Gastroesophageal sphincter (tissue), 4 donors: ENCODE data around the gene MOV10L1. TPM values are rescaled to one million over a fixed set of nuclear protein-coding genes. Genes with fewer than 3 reads are reported as not detected.

ENCODE experiments used
- ATAC-seq: fragments of 150-250 bp; one replicate; pipeline ENCODE4 v1.9.1; 2016; ENCODE audit warnings: mild to moderate bottlenecking, moderate library complexity
- H3K27ac ChIP-seq, 4 donors: fragments of 200-600 bp; sonication (generic) in 3 of 4; 1 replicate in 3 of 4; 2 replicates in 1 of 4; pipeline ENCODE4 v1.5.1; 2016 to 2019
- H3K27me3 ChIP-seq: fragments of 200-600 bp; sonication (generic); one replicate; pipeline ENCODE4 v1.5.1; 2019
- H3K36me3 ChIP-seq, 2 donors: fragments of 200-600 bp; sonication (generic); one replicate each; pipeline ENCODE4 v1.5.1; 2019; ENCODE audit warnings: control low read depth in 1 of 2
- H3K4me1 ChIP-seq, 3 donors: fragments of 200-600 bp; sonication (generic); 1 replicate in 2 of 3; 2 replicates in 1 of 3; pipeline ENCODE4 v1.5.1; 2016 to 2019; ENCODE audit warnings: control low read depth in 2 of 3
- H3K4me3 ChIP-seq, 2 donors: fragments of 200-600 bp; sonication (generic); one replicate each; pipeline ENCODE4 v1.5.1; 2019; ENCODE audit warnings: mild to moderate bottlenecking in 1 of 2, moderate library complexity in 1 of 2
- H3K9me3 ChIP-seq, 3 donors: fragments of 200-600 bp; sonication (generic); one replicate each; pipeline ENCODE4 v1.5.1; 2017 to 2019; ENCODE audit warnings: control low read depth in 2 of 3
- EP300 ChIP-seq: sonication (generic); formaldehyde crosslinking; IDR thresholded peaks from one replicate; pipeline ENCODE4 v1.6.1; 2017; ENCODE audit warnings: antibody characterized with exemption, mild to moderate bottlenecking
- POLR2A ChIP-seq, 2 donors: fragments of 450-650 bp; IDR thresholded peaks; one replicate each; pipeline ENCODE4 v1.6.1; 2017; ENCODE audit warnings: antibody characterized with exemption in 2 of 2, mild to moderate bottlenecking in 2 of 2, moderate library complexity in 1 of 2
- POLR2AphosphoS5 ChIP-seq: sonication (generic); formaldehyde crosslinking; IDR thresholded peaks from one replicate; pipeline ENCODE4 v1.6.1; 2017; ENCODE audit warnings: antibody characterized with exemption
- WGBS, 2 donors: methylation state at CpG; one replicate each; pipeline ENCODE4 v1.1.5; 2018; ENCODE audit warnings: low coverage in 1 of 2; 5-methylcytosine and 5-hydroxymethylcytosine counted together
- total RNA-seq, 4 donors: library from RNA; depleted of rRNA; stranded (reverse); fragments of >200 nt; gene quantifications; one replicate each; pipeline ENCODE4 v1.1.0, GENCODE V29; 2016
- TF ChIP-seq, protein P1 (sequence below), 4 experiments: fragments of 200-600 bp in 2 of 4; fragments of 450-650 bp in 2 of 4; sonication (generic) in 1 of 4; IDR thresholded peaks; one replicate each; pipeline ENCODE4 v1.5.1; 2017 to 2019; ENCODE audit warnings: antibody characterized with exemption in 4 of 4, mild to moderate bottlenecking in 2 of 4, moderate library complexity in 2 of 4

MOV10L1 gene
- total RNA-seq, 4 donors from 2014 or later, result 0.78 TPM; not detected in 3

DNA sequence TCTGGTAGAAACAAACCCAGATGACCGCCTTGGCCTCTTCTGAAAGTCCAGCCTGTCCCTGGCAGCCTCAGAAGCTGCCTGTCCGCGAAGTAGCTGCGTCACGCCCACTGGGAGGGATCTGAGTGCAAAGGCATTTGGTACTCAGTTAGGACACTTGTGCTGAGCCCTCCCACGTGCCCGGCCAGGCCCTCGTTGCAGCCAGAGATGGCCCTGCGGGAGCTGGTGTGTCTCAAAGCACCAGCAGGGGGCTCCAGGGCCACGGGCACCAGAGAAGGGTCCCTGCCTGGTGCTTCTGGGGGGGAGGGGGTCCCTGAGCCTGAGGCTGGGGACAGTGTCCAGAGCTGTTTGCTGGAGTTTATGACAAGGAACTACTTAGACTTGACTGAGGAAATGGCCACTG, 116.8 kb downstream of the MOV10L1 start:
- Histone ChIP-seq H3K36me3 (peaks cover 0 to 76% of the 10 kb centered on the region in 2 donors), H3K27me3 (no peaks in the 10 kb centered on the region), H3K27ac (no peak overlapping the region), H3K4me3 (no peak overlapping the region), H3K4me1 (peaks cover 0 to 70% (median 8%) of the 10 kb centered on the region in 3 donors), H3K9me3 (no peaks in the 10 kb centered on the region)
- ATAC-seq, result peak; percentile 57
- no peak for TF ChIP-seq POLR2AphosphoS5
- TF ChIP-seq EP300, result no peak
- no peak for TF ChIP-seq POLR2A (IDR thresholded peaks at IDR 0.05)
- TF ChIP-seq, protein P1, sequence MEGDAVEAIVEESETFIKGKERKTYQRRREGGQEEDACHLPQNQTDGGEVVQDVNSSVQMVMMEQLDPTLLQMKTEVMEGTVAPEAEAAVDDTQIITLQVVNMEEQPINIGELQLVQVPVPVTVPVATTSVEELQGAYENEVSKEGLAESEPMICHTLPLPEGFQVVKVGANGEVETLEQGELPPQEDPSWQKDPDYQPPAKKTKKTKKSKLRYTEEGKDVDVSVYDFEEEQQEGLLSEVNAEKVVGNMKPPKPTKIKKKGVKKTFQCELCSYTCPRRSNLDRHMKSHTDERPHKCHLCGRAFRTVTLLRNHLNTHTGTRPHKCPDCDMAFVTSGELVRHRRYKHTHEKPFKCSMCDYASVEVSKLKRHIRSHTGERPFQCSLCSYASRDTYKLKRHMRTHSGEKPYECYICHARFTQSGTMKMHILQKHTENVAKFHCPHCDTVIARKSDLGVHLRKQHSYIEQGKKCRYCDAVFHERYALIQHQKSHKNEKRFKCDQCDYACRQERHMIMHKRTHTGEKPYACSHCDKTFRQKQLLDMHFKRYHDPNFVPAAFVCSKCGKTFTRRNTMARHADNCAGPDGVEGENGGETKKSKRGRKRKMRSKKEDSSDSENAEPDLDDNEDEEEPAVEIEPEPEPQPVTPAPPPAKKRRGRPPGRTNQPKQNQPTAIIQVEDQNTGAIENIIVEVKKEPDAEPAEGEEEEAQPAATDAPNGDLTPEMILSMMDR (IDR thresholded peaks at IDR 0.05), result peak in 3 of 4 experiments; percentile 17 to 48 (median 36)
- no CpG with 5 or more reads among the region's 10 CpGs for WGBS, 2 donors

DNA sequence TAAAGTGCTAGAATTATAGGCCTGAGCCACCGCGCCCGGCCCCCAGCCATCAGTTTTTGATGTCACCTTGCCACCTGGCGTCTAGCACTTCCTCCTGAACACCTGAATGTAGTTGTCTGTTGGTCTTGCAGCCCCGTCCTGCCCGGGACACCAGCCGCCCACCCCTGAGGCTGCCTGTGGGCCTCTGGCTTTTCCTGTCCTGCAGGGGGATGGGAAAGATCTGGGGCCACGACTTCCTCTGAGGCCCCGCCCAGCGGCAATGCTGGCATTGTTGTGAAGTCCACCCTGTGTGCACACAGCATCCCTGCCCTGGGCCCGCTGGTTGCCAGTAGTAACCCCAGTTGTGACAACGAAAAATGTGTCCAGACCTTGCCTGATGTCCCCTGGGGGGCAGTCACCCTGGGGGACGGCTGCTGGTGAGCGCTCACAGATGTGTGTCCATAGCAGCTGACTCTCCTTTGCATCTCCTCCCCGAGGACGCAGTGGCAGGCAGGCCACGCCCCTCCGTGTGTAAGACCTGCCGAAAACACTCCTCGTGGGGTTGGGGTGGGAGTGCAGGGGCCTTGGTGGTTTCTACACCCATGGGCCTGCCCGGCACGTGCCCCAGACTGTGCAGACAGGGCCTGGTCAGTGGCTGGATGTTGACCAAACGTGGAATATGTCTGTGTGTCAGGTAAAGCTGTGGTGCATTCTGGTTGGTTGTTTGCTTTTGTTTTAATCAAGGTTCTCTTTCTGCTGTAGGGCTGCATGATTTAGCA, 117.8 kb downstream of the MOV10L1 start:
- no peaks in the 10 kb centered on the region for H3K9me3 ChIP-seq
- H3K27me3 ChIP-seq, result no peaks in the 10 kb centered on the region
- peaks cover 0 to 60% (median 1%) of the 10 kb centered on the region in 3 donors for H3K4me1 ChIP-seq
- no peak for TF ChIP-seq POLR2A (IDR thresholded peaks at IDR 0.05)
- TF ChIP-seq, protein P1 (IDR thresholded peaks at IDR 0.05), result no peak
- no peak for TF ChIP-seq EP300
- TF ChIP-seq POLR2AphosphoS5, result no peak
- peak overlapping the region in 1 of 4 donors; percentile 17 for H3K27ac ChIP-seq
- no peak overlapping the region for H3K4me3 ChIP-seq
- H3K36me3 ChIP-seq, result peaks cover 0 to 85% of the 10 kb centered on the region in 2 donors
- WGBS, 2 donors, result 77 to 91% methylated on average over 4 to 6 of the region's 23 CpGs
- no peak for ATAC-seq

DNA sequence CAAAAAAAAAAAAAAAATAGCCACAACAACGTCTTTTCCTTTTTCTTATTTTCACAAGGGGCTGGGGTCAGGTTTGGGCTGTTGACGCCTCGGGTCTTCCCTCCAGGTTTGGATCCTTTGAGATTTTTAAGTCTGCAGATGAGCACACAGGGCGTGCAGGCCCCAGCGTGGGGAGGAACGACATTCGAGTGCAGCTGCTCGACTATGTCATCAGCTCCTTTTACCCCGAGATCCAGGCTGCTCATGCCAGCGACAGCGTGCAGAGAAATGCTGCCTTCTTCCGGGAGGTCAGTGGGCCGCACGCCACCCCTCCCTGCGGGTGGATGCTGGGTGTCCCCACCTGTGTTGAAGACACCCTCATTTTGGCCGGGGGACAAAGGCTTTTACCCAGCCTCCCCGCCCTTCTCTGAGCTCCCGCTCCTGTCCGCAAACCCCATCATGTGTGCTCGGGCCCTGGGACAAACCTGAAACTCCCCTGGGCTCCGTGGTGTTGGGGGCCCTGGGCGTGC, 118.7 kb downstream of the MOV10L1 start:
- TF ChIP-seq POLR2A (IDR thresholded peaks at IDR 0.05), result no peak
- TF ChIP-seq POLR2AphosphoS5, result no peak
- TF ChIP-seq, protein P1 (IDR thresholded peaks at IDR 0.05), result no peak
- TF ChIP-seq EP300, result no peak
- Histone ChIP-seq H3K27ac (no peak overlapping the region), H3K36me3 (peaks cover 0 to 93% of the 10 kb centered on the region in 2 donors), H3K4me1 (peaks cover 0 to 54% (median 0%) of the 10 kb centered on the region in 3 donors), H3K9me3 (no peaks in the 10 kb centered on the region), H3K27me3 (no peaks in the 10 kb centered on the region), H3K4me3 (no peak overlapping the region)
- ATAC-seq, result no peak
- WGBS, 2 donors, result 79 to 86% methylated on average over 4 to 5 of the region's 22 CpGs

DNA sequence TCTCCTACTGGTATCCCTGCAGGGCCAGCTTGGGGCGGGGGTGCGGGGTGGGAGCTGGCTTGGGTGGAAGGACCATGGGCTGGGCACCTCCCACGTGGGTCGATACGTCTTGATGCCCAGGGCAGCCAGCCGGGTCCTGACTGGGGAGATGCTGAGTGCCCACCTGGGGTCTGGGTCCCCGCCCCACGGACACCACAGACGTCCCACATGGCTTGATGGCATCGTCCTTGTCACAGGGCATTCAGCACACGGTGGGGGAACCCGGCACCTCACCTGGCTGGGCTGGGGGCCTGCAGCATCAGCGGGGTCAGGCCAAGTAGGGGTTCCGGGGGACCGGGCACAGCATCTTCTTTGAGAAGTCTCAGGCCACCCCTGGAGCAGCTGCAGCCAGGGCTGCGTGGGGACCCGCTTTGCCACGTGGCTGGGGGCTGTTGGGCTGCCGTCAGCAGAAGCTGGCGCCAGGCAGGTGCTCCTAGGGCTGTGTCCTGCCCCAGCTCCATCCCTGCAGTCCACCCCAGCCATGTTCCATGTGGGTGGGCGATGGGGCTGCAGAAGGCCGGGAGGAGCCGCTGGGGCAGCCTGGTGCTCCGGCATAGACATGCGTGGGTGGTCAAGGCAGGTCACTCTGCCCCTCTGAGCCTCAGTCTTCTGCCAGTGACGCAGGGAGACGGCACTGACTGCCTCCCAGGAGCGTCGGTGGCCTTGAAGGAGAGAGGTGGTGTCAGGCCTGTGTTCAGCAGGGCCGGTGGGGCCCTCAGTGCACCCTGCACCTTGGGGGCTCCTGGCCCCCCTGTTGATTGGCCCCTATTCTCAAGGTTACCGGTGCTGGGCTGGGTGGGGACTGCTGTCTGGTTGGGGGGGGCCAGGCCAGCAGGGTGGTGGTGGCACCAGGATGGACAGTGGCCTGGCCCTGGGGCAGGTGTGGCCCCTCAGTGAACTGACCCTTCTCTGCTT, 119.4 kb downstream of the MOV10L1 start:
- ATAC-seq, result peak; percentile 20
- H3K36me3 ChIP-seq, result peaks cover 0 to 98% of the 10 kb centered on the region in 2 donors

More for the DNA sequence above, 119.4 kb downstream of the MOV10L1 start:
- no peak for TF ChIP-seq POLR2AphosphoS5
- TF ChIP-seq EP300, result no peak
- TF ChIP-seq, protein P1 (IDR thresholded peaks at IDR 0.05), result no peak
- no peak for TF ChIP-seq POLR2A (IDR thresholded peaks at IDR 0.05)
- H3K4me3 ChIP-seq, result no peak overlapping the region
- H3K27me3 ChIP-seq, result no peaks in the 10 kb centered on the region
- no peaks in the 10 kb centered on the region for H3K9me3 ChIP-seq
- no peak overlapping the region for H3K27ac ChIP-seq
- no CpG with 5 or more reads among the region's 31 CpGs for WGBS, 2 donors
- H3K4me1 ChIP-seq, result peaks cover 0 to 50% (median 0%) of the 10 kb centered on the region in 3 donors
